ENCODE results near the gene SEMA3E. TPM values are rescaled to one million over a fixed set of nuclear protein-coding genes. Genes with fewer than 3 reads are reported as not detected.

The SEMA3E gene
- 0.06 and 0.13 TPM in 2 replicates for total RNA-seq

DNA sequence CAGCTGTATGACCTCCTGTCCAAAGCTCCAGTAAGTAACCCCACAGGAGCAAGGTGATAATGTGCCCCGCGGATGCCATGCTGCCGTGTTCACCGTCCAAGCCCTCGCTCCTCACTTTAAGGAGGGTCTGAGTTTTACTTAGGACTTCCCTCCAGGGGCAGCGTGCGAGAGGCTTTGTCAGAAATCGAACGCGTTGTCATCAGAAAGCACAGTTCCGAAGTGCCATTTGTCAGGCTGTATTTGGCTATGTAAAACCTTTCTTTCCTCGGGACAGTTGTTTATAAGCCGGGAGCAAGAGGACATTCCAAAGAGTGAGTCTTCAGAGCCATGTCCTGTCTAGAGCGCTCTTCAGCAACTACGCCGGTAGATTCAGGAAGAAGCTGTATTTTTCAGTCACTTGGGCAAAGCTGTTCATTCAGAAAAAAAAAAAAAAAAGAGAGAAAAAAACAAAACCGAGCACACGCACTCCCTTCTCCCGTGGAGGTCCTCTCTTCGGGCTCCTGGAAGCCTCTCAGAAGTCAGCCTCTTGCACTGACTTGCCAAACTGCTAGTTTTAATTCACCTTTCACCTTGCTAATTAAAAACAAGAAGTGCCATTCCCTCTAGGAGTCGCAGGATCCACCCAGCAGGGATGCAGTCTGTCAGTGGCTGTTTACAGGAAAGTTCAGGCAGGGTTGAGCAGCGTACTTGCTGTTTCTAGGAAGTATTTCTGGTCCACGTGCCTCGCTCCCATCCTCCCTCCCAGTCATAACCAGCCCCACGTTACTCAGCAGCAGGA is at the start of gene SEMA3E:
SEMA3E (minus strand) TSS at position 676 of the 778 bp plus-strand sequence.

Data from aortic smooth muscle cell (primary cell).